GM23338 (cell line): ENCODE measurements around the gene MLKL. TPM values are rescaled to one million over a fixed set of nuclear protein-coding genes. Genes with fewer than 3 reads are reported as not detected.

Experiments
- ATAC-seq: fragments of 200-7000 bp; cut with Tn5 transposase; 3 replicates; pipeline ENCODE4 v1.9.1; 2020
- DNase-seq: peaks from one replicate; pipeline ENCODE4 v3.0.0-alpha.2; 2015; ENCODE audit warnings: low spot score
- H2AFZ ChIP-seq: fragments of 200-600 bp; sonication (generic); 2 replicates; pipeline ENCODE4 v1.8.0; 2016; ENCODE audit warnings: antibody characterized with exemption, mild to moderate bottlenecking, moderate library complexity
- H3F3A ChIP-seq: fragments of 200-600 bp; sonication (generic); replicated peaks from 2 replicates; pipeline ENCODE4 v1.8.0; 2017; ENCODE audit warnings: antibody characterized with exemption, mixed run types, low read depth
- H3K27ac ChIP-seq: fragments of 200-600 bp; sonication (generic); 2 replicates; pipeline ENCODE4 v1.6.1; 2016; ENCODE audit warnings: low read depth
- H3K27me3 ChIP-seq: fragments of 200-600 bp; sonication (generic); 2 replicates; pipeline ENCODE4 v1.8.0; 2016; ENCODE audit warnings: mild to moderate bottlenecking, mixed run types, moderate library complexity; ENCODE audit not compliant: insufficient read depth
- H3K36me3 ChIP-seq: fragments of 200-600 bp; sonication (generic); 2 replicates; pipeline ENCODE4 v1.8.0; 2016; ENCODE audit warnings: mild to moderate bottlenecking; ENCODE audit not compliant: insufficient read depth
- H3K4me1 ChIP-seq: fragments of 200-600 bp; sonication (generic); 2 replicates; pipeline ENCODE4 v1.8.0; 2016; ENCODE audit warnings: mild to moderate bottlenecking, moderate library complexity; ENCODE audit not compliant: insufficient read depth
- H3K4me2 ChIP-seq: fragments of 200-600 bp; sonication (generic); 2 replicates; pipeline ENCODE4 v1.7.1; 2017; ENCODE audit warnings: mixed run types
- H3K4me3 ChIP-seq: fragments of 200-600 bp; sonication (generic); 2 replicates; pipeline ENCODE4 v1.6.1; 2016; ENCODE audit warnings: mixed run types
- H3K79me2 ChIP-seq: fragments of 200-600 bp; sonication (generic); replicated peaks from 2 replicates; pipeline ENCODE4 v1.8.0; 2017; ENCODE audit warnings: mild to moderate bottlenecking; ENCODE audit not compliant: insufficient read depth
- H3K9me2 ChIP-seq: fragments of 200-600 bp; sonication (generic); 2 replicates; pipeline ENCODE4 v1.8.0; 2017; ENCODE audit not compliant: insufficient read depth
- H4K20me1 ChIP-seq: fragments of 200-600 bp; sonication (generic); replicated peaks from 2 replicates; pipeline ENCODE4 v1.8.0; 2017; ENCODE audit warnings: mild to moderate bottlenecking; ENCODE audit not compliant: insufficient read depth
- H3K27ac Mint-ChIP-seq: 2 replicates; pipeline ENCODE4 v1.8.0; 2020; ENCODE audit warnings: inconsistent platforms, mild to moderate bottlenecking, moderate library complexity, mixed read lengths
- H3K27me3 Mint-ChIP-seq: 3 replicates; pipeline ENCODE4 v1.8.0; 2022; ENCODE audit warnings: low read depth, mild to moderate bottlenecking, moderate library complexity, mixed read lengths, inconsistent platforms; ENCODE audit not compliant: insufficient read depth, poor library complexity
- H3K36me3 Mint-ChIP-seq: 3 replicates; pipeline ENCODE4 v1.8.0; 2021; ENCODE audit warnings: low read depth, mild to moderate bottlenecking, inconsistent platforms, moderate library complexity, mixed read lengths
- H3K4me1 Mint-ChIP-seq: 3 replicates; pipeline ENCODE4 v1.8.0; 2020; ENCODE audit warnings: mild to moderate bottlenecking, inconsistent platforms, mixed read lengths
- H3K4me3 Mint-ChIP-seq: 3 replicates; pipeline ENCODE4 v1.8.0; 2021; ENCODE audit warnings: moderate library complexity, mild to moderate bottlenecking, inconsistent platforms, mixed read lengths
- H3K9me3 Mint-ChIP-seq: 3 replicates; pipeline ENCODE4 v1.8.0; 2020; ENCODE audit warnings: moderate library complexity, mild to moderate bottlenecking, inconsistent platforms, mixed read lengths
- CREB1 ChIP-seq: fragments of 250-450 bp; sonication (Bioruptor Pico); IDR thresholded peaks from 2 replicates; pipeline ENCODE4 v1.5.0; 2020; ENCODE audit warnings: low read depth, mild to moderate bottlenecking, moderate library complexity
- EZH2 ChIP-seq: fragments of 200-600 bp; sonication (generic); IDR thresholded peaks from one replicate; pipeline ENCODE4 v1.8.0; 2017; ENCODE audit warnings: antibody characterized with exemption, mild to moderate bottlenecking, low read depth; ENCODE audit not compliant: unreplicated experiment
- EZH2phosphoT487 ChIP-seq: fragments of 200-600 bp; sonication (generic); IDR thresholded peaks from one replicate; pipeline ENCODE4 v1.8.1; 2018; ENCODE audit warnings: antibody characterized with exemption; ENCODE audit not compliant: unreplicated experiment
- JUNB ChIP-seq: IDR thresholded peaks from one replicate; pipeline ENCODE4 v1.6.1; 2016; ENCODE audit warnings: antibody characterized with exemption; ENCODE audit not compliant: unreplicated experiment
- POLR2AphosphoS5 ChIP-seq: IDR thresholded peaks from 2 replicates; pipeline ENCODE4 v1.6.1; 2016; ENCODE audit warnings: antibody characterized with exemption, low read depth
- STAT1 ChIP-seq: IDR thresholded peaks from one replicate; pipeline ENCODE4 v1.6.1; 2016; ENCODE audit warnings: antibody characterized with exemption; ENCODE audit not compliant: unreplicated experiment
- ZNF114 ChIP-seq: fragments of 250-450 bp; sonication (Bioruptor Pico); IDR thresholded peaks from 2 replicates; pipeline ENCODE4 v1.5.0; 2020; ENCODE audit warnings: mild to moderate bottlenecking, moderate library complexity
- ZNF331 ChIP-seq: fragments of 250-450 bp; sonication (Bioruptor Pico); IDR thresholded peaks from 2 replicates; pipeline ENCODE4 v1.5.0; 2020; ENCODE audit warnings: low read depth, mild to moderate bottlenecking, moderate library complexity
- polyA plus RNA-seq: library from polyadenylated mRNA; unstranded; fragments of >200 nt; fragmentation: Nextera tagmentation; extraction: Ambion mirVana; gene quantifications from 2 replicates; pipeline ENCODE4 v1.2.1, GENCODE V29; 2016
- total RNA-seq: library from RNA; depleted of rRNA; stranded (reverse); fragments of >200 nt; shearing (Covaris generic); gene quantifications from 2 replicates; pipeline ENCODE4 v1.2.3, GENCODE V29; 2014
- TF ChIP-seq, protein P1 (sequence below): IDR thresholded peaks from one replicate; pipeline ENCODE4 v1.6.1; 2018; ENCODE audit warnings: antibody characterized with exemption; ENCODE audit not compliant: unreplicated experiment
- TF ChIP-seq, protein P2 (sequence below): IDR thresholded peaks from 2 replicates; pipeline ENCODE4 v1.6.1; 2016; ENCODE audit warnings: antibody characterized with exemption
- TF ChIP-seq, protein P3 (sequence below), 2 experiments: fragments of 200-600 bp in 1 of 2; sonication (generic) in 1 of 2; conservative IDR thresholded peaks; 2 replicates each; pipeline versions ENCODE4 v1.5.1 to v1.6.1; 2016 to 2017; ENCODE audit warnings: antibody characterized with exemption in 2 of 2, low read depth in 2 of 2, mild to moderate bottlenecking in 2 of 2, moderate library complexity in 1 of 2

The MLKL gene
- total and polyA plus RNA-seq, 2 experiments from 2014 or later: 5.1 to 9.7 TPM

DNA sequence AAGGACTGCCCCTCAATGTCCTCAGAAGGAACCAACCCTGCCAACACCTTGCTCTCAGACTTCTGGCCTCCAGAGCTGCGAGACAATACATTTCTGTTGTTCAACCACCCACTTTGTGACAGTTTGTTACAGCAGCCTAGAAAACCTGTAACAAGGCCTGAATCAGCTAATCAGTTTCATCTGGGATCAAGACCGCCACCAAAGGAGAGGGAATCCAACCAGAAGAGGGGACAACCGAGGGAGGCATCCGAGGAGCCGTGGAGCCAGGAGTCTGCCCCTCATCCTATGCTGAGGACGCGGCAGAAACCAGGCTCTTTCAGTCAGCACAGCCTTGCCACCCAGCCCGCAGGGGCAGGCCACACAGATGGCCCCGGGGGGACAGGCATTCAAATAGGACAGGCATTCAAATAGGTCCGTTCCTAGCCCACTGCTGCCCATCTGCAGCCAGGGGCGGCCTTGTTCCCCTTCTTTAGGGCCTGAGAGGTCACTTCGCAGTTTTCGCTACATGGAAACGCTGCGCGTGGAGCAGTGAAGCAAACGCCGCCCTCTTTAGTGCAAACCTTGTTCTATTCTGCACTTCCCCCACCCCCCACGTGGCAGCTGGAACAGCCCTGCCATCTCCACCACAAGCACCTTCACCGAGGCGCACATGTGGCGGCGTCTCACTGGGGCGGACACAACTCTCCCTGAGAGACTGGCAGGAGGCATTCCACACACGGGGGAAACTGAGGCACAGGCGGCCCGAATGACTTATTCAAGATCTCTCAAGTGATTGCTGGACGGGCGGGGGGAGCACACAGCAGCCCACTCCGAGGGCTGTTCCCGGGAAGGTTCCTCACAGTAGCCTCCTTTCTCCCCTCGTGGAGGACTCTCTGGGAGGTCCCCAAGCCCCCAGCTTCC is 47.3 kb upstream of the MLKL start:
- H3K9me3 Mint-ChIP-seq: peaks cover 2% of the 10 kb centered on the region; the same call in 1 of the 3 replicates
- H3K27me3 Mint-ChIP-seq: peaks cover 1% of the 10 kb centered on the region
- H3K4me3 Mint-ChIP-seq: no peak overlapping the region
- DNase-seq (no peak), ATAC-seq (no peak)
- Histone ChIP-seq H3K4me2 (no peak overlapping the region), H3F3A (no peaks in the 10 kb centered on the region), H3K4me3 (no peak overlapping the region), H3K79me2 (no peaks in the 10 kb centered on the region), H2AFZ (no peak overlapping the region), H3K27ac (no peak overlapping the region), H4K20me1 (no peaks in the 10 kb centered on the region), H3K36me3 (no peaks in the 10 kb centered on the region), H3K4me1 (peaks cover 7% of the 10 kb centered on the region; the same call in 1 of the 2 replicates), H3K27me3 (no peaks in the 10 kb centered on the region), H3K9me2 (no peaks in the 10 kb centered on the region)
- TF ChIP-seq STAT1: no peak
- H3K27ac Mint-ChIP-seq: no peak overlapping the region
- H3K36me3 Mint-ChIP-seq: no peaks in the 10 kb centered on the region
- peaks cover 30% of the 10 kb centered on the region for H3K4me1 Mint-ChIP-seq

DNA sequence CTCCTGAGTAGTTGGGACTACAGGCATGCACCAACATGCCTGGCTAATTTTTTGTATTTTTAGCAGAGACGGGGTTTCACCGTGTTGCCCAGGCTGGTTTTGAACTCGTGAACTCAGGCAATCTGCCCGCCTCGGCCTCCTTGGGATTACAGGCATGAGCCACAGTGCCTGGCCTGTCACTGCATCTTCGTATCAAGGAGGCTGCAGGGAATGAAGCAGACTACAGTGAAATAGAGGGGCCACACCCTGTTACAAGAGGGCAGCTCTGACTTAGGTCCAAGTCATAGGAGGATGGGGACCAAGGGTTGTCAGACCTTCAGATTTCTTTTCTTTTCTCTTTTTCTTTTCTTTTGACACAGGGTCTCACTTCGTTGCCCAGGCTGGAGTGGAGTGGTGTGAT is 45.3 kb upstream of the MLKL start:
- H3K4me1 Mint-ChIP-seq: peaks cover 34% of the 10 kb centered on the region
- Histone ChIP-seq H3K9me2 (no peaks in the 10 kb centered on the region), H3K4me3 (no peak overlapping the region), H3K36me3 (no peaks in the 10 kb centered on the region), H2AFZ (no peak overlapping the region), H3F3A (no peaks in the 10 kb centered on the region), H3K4me1 (peaks cover 7% of the 10 kb centered on the region; the same call in 1 of the 2 replicates), H3K27ac (no peak overlapping the region), H3K4me2 (no peak overlapping the region), H3K27me3 (no peaks in the 10 kb centered on the region), H3K79me2 (no peaks in the 10 kb centered on the region), H4K20me1 (no peaks in the 10 kb centered on the region)
- H3K9me3 Mint-ChIP-seq: no peaks in the 10 kb centered on the region
- H3K36me3 Mint-ChIP-seq: no peaks in the 10 kb centered on the region
- ATAC-seq (no peak), DNase-seq (no peak)
- H3K27me3 Mint-ChIP-seq: peaks cover 1% of the 10 kb centered on the region
- H3K27ac Mint-ChIP-seq: no peak overlapping the region
- H3K4me3 Mint-ChIP-seq: no peak overlapping the region
- TF ChIP-seq, protein P1, sequence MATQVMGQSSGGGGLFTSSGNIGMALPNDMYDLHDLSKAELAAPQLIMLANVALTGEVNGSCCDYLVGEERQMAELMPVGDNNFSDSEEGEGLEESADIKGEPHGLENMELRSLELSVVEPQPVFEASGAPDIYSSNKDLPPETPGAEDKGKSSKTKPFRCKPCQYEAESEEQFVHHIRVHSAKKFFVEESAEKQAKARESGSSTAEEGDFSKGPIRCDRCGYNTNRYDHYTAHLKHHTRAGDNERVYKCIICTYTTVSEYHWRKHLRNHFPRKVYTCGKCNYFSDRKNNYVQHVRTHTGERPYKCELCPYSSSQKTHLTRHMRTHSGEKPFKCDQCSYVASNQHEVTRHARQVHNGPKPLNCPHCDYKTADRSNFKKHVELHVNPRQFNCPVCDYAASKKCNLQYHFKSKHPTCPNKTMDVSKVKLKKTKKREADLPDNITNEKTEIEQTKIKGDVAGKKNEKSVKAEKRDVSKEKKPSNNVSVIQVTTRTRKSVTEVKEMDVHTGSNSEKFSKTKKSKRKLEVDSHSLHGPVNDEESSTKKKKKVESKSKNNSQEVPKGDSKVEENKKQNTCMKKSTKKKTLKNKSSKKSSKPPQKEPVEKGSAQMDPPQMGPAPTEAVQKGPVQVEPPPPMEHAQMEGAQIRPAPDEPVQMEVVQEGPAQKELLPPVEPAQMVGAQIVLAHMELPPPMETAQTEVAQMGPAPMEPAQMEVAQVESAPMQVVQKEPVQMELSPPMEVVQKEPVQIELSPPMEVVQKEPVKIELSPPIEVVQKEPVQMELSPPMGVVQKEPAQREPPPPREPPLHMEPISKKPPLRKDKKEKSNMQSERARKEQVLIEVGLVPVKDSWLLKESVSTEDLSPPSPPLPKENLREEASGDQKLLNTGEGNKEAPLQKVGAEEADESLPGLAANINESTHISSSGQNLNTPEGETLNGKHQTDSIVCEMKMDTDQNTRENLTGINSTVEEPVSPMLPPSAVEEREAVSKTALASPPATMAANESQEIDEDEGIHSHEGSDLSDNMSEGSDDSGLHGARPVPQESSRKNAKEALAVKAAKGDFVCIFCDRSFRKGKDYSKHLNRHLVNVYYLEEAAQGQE: no peak
- TF ChIP-seq EZH2 (no peak), CREB1 (no peak), ZNF114 (CRISPR knock-in tag) (no peak), POLR2AphosphoS5 (no peak), JUNB (no peak), ZNF331 (CRISPR knock-in tag) (no peak), EZH2phosphoT487 (no peak), STAT1 (no peak)
- TF ChIP-seq, protein P2, sequence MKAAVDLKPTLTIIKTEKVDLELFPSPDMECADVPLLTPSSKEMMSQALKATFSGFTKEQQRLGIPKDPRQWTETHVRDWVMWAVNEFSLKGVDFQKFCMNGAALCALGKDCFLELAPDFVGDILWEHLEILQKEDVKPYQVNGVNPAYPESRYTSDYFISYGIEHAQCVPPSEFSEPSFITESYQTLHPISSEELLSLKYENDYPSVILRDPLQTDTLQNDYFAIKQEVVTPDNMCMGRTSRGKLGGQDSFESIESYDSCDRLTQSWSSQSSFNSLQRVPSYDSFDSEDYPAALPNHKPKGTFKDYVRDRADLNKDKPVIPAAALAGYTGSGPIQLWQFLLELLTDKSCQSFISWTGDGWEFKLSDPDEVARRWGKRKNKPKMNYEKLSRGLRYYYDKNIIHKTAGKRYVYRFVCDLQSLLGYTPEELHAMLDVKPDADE: no peak
- TF ChIP-seq, protein P3, sequence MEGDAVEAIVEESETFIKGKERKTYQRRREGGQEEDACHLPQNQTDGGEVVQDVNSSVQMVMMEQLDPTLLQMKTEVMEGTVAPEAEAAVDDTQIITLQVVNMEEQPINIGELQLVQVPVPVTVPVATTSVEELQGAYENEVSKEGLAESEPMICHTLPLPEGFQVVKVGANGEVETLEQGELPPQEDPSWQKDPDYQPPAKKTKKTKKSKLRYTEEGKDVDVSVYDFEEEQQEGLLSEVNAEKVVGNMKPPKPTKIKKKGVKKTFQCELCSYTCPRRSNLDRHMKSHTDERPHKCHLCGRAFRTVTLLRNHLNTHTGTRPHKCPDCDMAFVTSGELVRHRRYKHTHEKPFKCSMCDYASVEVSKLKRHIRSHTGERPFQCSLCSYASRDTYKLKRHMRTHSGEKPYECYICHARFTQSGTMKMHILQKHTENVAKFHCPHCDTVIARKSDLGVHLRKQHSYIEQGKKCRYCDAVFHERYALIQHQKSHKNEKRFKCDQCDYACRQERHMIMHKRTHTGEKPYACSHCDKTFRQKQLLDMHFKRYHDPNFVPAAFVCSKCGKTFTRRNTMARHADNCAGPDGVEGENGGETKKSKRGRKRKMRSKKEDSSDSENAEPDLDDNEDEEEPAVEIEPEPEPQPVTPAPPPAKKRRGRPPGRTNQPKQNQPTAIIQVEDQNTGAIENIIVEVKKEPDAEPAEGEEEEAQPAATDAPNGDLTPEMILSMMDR (conservative IDR thresholded peaks at IDR 0.05; ENCODE audit: low read depth in 2 of 2): no peak
